Rectal smooth muscle tissue (tissue), 1 donor: ENCODE measurements around the gene ADAP1.
"Not testable (repeated sequence)": the region's sequence is repeated elsewhere in the genome, so short reads cannot be mapped to it uniquely, and the experiment has no call there.

Source experiments
- H3K27ac ChIP-seq: one replicate; pipeline ENCODE4 v1.7.0; 2013; ENCODE audit warnings: low read depth, low read length, inconsistent platforms
- H3K27me3 ChIP-seq: one replicate; pipeline ENCODE4 v1.7.0; 2013; ENCODE audit warnings: low read length; ENCODE audit not compliant: control insufficient read depth, insufficient read depth
- H3K36me3 ChIP-seq: one replicate; pipeline ENCODE4 v1.7.0; 2013; ENCODE audit warnings: low read length; ENCODE audit not compliant: control insufficient read depth, insufficient read depth
- H3K4me1 ChIP-seq: one replicate; pipeline ENCODE4 v1.7.0; 2013; ENCODE audit warnings: low read length; ENCODE audit not compliant: control insufficient read depth, insufficient read depth
- H3K4me3 ChIP-seq: one replicate; pipeline ENCODE4 v1.7.0; 2013; ENCODE audit warnings: low read length
- H3K9ac ChIP-seq: one replicate; pipeline ENCODE4 v1.7.0; 2013; ENCODE audit warnings: low read length

The ADAP1 gene, protein sequence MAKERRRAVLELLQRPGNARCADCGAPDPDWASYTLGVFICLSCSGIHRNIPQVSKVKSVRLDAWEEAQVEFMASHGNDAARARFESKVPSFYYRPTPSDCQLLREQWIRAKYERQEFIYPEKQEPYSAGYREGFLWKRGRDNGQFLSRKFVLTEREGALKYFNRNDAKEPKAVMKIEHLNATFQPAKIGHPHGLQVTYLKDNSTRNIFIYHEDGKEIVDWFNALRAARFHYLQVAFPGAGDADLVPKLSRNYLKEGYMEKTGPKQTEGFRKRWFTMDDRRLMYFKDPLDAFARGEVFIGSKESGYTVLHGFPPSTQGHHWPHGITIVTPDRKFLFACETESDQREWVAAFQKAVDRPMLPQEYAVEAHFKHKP

DNA sequence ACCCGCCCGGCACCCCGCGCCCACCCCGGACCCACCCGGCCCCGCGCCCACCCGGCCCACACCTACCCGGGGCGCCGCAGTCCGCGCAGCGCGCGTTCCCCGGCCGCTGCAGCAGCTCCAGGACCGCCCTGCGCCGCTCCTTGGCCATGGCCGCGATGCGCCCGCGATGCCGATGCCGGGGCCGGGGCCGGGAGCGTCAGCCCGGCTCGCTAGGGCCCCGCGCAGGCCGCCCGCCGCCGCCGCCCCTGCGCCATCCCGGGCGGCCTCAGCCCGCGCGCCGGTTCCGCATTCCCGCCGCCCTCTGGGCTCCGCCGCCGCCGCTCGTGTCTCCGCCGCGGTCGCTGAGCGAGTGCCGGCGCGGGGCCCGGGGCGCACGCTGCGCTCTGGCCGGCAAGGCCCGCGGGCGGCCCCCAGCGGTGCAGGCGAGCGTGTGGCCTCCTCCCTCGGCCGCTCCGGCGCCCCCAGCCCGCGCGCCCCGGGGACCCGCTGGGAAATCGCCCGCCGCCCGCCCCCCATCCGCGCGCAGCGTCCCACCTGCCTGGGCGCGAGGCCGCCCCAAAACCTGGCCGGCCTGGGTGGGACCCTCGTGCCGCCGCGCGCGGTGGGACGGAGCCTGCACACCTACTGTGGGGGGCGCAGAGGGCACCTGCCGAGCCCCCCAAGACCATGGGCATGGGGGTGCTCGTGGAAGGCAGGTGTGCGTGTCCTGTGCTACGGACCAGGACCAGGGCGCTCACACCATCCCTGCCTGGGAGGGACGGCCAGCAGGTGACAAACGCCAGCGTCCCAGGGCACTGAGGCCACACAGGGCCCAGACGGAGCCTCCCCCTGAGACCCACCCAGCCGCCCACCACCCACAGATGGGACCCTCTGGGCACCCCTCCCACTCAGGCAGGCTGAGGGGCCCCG, at the start of gene ADAP1:
ADAP1 (minus strand) TSS at position 351 of the 909 bp plus-strand sequence; CDS start at position 148, 203 bp downstream.
- Histone ChIP-seq H3K4me3 (peak within 1 kb of the TSS; percentile 69), H3K4me1 (no peaks in the 10 kb centered on the region), H3K36me3 (no peaks in the 10 kb centered on the region), H3K27ac (peak within 1 kb of the TSS; percentile 74), H3K9ac (no peak within 1 kb of the TSS), H3K27me3 (no peaks in the 10 kb centered on the region)

DNA sequence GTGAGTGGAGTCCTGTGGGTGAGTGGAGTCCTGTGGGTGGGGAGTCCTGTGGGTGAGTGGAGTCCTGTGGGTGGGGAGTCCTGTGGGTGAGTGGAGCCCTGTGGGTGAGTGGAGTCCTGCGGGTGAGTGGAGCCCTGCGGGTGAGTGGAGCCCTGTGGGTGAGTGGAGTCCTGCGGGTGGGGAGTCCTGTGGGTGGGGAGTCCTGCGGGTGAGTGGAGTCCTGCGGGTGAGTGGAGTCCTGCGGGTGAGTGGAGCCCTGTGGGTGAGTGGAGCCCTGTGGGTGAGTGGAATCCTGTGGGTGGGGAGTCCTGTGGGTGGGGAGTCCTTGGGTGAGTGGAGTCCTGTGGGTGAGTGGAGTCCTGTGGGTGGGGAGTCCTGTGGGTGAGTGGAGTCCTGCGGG, 48.0 kb upstream of the ADAP1 start:
- not testable (repeated sequence) for H3K4me1 ChIP-seq, H3K4me3 ChIP-seq, H3K9ac ChIP-seq, H3K36me3 ChIP-seq, H3K27ac ChIP-seq, H3K27me3 ChIP-seq

DNA sequence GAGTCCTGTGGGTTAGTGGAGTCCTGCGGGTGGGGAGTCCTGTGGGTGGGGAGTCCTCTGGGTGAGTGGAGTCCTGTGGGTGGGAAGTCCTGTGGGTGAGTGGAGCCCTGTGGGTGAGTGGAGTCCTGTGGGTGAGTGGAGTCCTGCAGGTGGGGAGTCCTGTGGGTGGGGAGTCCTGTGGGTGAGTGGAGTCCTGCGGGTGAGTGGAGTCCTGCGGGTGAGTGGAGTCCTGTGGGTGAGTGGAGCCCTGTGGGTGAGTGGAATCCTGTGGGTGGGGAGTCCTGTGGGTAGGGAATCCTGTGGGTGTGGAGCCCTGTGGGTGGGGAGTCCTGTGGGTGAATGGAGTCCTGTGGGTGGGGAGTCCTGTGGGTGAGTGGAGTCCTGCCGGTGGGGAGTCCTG, 47.5 kb upstream of the ADAP1 start:
- not testable (repeated sequence) for H3K27me3 ChIP-seq, H3K27ac ChIP-seq, H3K9ac ChIP-seq, H3K4me3 ChIP-seq, H3K36me3 ChIP-seq, H3K4me1 ChIP-seq

DNA sequence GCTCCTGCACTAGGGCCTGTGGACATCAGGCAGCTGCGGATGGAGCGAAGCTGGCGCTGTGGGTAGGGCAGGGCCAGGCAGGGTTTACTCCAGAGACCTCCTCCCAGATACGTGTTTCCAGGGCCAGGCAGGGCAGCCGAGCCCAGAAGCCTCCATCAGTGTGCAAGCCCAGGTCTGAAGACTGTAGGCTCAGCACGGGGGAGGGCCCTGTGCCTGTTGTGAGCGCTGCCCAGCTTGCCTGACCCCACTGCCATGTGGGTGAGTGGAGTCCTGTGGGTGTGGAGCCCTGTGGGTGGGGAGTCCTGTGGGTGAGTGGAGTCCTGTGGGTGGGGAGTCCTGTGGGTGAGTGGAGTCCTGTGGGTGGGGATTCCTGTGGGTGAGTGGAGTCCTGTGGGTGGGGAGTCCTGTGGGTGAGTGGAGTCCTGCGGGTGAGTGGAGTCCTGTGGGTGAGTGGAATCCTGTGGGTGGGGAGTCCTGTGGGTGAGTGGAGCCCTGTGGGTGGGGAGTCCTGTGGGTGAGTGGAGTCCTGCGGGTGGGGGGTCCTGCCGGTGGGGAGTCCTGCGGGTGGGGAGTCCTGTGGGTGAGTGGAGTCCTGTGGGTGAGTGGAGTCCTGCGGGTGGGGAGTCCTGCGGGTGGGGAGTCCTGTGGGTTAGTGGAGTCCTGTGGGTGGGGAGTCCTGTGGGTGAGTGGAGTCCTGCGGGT, 46.7 kb upstream of the ADAP1 start:
- not testable (repeated sequence) for H3K27ac ChIP-seq, H3K36me3 ChIP-seq

DNA sequence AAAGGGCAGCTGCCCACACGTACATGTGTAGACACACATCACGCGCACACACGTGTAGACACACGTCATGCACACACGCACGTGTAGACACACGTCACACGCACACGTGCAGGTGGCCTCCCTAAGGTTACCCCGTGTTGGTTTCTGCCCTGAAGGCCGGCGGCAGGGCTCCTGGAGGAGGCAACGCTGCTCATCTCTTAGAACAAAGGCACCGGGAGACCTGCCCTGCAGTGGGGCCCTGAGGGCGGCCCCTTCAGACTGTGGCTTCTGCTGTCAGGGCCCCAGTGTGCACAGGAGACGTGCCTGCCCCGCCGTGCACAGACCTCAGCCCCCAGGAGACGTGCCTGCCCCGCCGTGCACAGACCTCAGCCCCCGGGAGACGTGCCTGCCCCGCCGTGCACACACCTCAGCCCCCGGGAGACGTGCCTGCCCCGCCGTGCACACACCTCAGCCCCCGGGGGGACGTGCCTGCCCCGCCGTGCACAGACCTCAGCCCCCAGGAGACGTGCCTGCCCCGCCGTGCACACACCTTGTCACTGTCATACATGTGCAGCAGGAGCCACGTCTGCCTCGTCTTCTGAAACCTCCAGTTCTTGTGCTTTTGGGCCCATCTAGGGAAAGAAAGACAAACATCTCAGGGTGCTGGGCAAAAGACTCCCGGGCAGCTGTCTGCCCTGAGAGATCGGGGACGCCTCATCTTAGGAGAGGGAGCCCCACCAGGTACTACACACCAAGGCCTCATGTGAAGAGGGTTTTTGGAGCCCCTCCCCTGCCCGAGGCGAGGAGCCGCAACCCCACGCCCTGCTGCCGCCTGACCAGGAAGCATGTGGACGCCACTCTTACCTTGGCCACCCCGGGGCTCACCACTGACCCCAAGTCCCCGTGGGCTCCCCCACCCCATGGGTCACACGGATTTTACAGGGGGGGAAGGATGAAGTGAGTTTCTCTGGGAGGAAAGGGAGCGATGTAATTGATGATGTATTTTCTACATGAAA, 45.8 kb upstream of the ADAP1 start:
- no peak overlapping the region for H3K27ac ChIP-seq

More for the DNA sequence above, 46.7 kb upstream of the ADAP1 start:
- not testable (repeated sequence) for H3K4me1 ChIP-seq, H3K9ac ChIP-seq, H3K27me3 ChIP-seq, H3K4me3 ChIP-seq

DNA sequence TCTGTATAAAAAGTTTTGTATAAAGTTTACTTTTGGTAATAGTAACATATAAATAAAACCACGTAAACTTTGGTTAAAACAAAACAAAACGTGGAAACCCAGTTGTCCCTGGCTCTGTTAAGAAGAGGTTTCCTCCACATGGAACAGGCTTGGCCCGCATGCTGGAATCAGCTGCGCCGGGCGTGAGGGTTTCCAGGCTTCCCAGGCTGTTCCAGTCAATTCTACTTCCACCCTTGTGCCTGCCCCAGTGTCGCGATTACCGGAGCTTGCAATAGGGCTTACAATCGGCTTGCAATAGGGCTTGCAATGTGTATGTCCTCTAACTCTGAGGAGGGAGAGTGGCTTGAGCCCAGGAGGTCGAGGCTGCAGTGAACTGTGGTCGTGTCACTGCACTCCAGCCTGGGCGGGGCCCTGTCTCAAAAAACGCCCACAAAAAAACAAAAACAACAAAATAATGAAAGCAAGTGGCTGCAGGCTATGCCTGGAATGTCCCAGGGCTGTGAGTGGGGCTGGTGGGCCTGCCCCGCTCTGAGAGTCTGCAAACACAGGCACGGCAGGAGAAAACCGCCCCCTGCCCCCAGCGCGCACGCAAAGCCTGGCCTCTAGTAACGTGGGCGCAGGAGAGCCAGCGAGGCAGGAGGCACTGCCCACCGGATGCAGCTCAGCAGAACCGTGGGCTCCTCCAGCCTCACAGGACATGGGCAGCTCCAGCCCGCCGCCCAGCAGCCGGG, 44.8 kb upstream of the ADAP1 start:
- Histone ChIP-seq H3K4me1 (no peaks in the 10 kb centered on the region), H3K27me3 (no peaks in the 10 kb centered on the region), H3K4me3 (no peak overlapping the region), H3K27ac (no peak overlapping the region), H3K9ac (no peak overlapping the region), H3K36me3 (no peaks in the 10 kb centered on the region)

More for the DNA sequence above, 45.8 kb upstream of the ADAP1 start:
- no peak overlapping the region for H3K4me3 ChIP-seq
- H3K9ac ChIP-seq: no peak overlapping the region
- no peaks in the 10 kb centered on the region for H3K27me3 ChIP-seq
- no peaks in the 10 kb centered on the region for H3K4me1 ChIP-seq
- H3K36me3 ChIP-seq: no peaks in the 10 kb centered on the region

DNA sequence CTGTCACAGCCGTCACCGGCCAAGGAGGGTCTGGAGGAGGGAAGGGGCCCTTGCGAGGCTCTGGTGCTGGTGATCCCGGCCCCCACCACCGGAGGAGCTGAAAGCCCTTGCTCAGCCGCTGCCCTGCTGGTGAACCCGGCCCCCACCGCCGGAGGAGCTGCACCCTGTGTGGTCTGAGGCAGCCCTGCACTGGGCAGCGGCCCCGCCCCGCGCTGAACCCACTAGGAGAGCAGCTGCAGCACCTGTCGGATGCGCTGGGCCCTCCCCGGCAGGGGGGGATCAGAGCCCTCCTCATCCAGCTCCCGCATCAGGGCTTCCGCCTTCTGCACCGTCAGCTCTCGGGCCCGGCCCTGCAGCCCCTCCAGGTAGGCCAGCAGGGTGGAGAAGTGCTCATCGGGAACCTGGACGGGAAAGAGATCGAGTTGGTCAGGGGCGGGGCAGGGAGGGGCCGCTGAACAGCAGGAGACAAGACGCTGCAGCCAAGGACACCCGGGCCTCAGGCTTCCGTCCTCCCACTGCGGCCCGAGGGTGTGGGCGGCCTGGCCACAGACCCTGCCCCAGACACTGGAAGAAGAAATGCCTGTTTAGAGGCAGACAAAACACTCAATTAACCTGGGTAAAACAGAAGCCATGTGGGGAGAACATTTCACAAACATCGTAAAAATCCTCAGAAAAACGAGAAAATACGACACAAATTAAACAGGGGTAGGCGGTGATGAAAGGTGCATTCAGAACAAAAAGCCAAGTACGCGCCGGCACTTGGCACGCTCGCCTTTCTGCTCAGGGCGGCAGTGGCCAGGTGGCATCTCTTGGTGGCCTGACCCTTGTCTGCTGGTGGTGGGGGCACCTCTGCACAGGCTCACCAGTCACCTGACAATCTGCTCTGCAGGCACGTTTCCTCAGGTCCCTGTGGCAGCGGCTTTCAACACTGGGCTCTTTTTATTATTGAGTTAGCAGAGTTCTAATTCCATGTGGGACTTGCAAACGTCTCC, 43.2 kb upstream of the ADAP1 start:
- no peaks in the 10 kb centered on the region for H3K4me1 ChIP-seq
- H3K9ac ChIP-seq: no peak overlapping the region
- H3K4me3 ChIP-seq: no peak overlapping the region
- no peaks in the 10 kb centered on the region for H3K27me3 ChIP-seq
- H3K27ac ChIP-seq: no peak overlapping the region
- no peaks in the 10 kb centered on the region for H3K36me3 ChIP-seq

DNA sequence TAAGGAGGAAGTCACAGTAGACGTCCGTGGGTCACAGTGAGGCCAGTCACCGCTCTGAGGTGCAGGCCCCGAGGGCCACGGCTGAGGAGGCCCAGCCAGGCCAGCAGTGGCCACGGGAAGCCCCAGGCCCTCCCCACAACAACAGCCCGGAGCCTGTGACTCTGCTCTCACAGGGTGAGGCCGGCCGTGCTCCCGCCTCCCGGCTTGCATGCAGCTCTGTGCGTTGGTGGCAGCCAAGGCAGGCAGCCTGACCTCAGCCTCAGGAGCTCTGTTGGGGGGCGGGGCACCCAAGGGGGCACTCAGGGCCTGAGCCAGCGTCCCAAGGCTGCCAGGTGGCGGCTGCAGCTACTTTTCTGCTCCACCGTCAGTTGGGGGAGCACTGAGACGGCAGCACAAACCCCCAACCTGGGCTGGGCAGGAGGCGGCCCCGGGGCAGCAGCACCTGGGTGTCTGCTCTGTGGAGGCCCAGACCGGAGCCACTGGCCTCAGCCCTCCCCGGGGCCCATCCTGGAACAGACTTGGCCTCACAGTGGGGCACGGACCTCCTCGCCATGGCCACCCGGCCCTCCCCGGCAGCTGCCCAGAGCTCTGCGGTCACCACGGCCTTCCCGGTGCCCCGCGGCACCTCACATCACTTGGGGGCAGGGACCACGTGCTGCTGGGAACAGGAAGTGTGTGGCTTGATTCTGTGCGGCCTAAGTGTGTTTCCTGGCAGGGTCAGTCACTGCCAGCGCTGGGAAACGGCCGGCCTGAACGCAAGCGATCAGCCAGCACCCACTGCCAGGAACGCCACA, 41.8 kb upstream of the ADAP1 start:
- no peak overlapping the region for H3K27ac ChIP-seq
- H3K36me3 ChIP-seq: no peaks in the 10 kb centered on the region
- H3K4me1 ChIP-seq: no peaks in the 10 kb centered on the region
- no peak overlapping the region for H3K9ac ChIP-seq
- H3K4me3 ChIP-seq: no peak overlapping the region
- no peaks in the 10 kb centered on the region for H3K27me3 ChIP-seq

DNA sequence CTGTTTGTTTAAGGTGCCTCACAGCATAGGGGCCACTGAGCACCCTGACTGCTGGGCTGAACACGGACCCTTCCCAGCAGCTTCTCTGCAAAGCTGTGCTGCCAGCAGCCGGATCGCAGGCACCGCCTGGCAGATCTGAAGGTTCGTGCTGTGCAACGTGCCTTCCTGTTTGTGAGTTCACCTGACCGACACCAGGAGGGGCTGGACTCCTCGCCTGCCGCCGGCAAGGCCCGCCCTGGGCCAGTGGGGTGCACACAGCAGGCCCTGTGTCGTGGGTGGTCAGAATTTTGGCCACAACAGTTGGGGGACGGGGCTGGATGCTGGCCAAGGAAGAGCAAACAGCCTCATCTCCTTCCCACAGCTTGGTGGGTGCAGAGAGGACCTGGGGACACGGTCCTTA, 41.1 kb upstream of the ADAP1 start:
- Histone ChIP-seq H3K4me1 (no peaks in the 10 kb centered on the region), H3K36me3 (no peaks in the 10 kb centered on the region), H3K27ac (no peak overlapping the region), H3K4me3 (no peak overlapping the region), H3K27me3 (no peaks in the 10 kb centered on the region), H3K9ac (no peak overlapping the region)
